Tibial artery (tissue), 4 donors: Measurements from ENCODE around the gene WNK1.
"Not testable (repeated sequence)": the region's sequence is repeated elsewhere in the genome, so short reads cannot be mapped to it uniquely, and the experiment has no call there.

Experiments
- DNase-seq, 2 donors: peaks; one replicate each; pipeline ENCODE4 v3.0.0-alpha.2; 2019
- H3K27ac ChIP-seq, 2 donors: fragments of 200-600 bp; sonication (generic) in 1 of 2; 1 replicate in 1 of 2; 2 replicates in 1 of 2; pipeline ENCODE4 v1.5.1; 2018 to 2019; ENCODE audit warnings: mild to moderate bottlenecking in 1 of 2
- H3K27me3 ChIP-seq, 2 donors: fragments of 200-600 bp; sonication (generic) in 1 of 2; one replicate each; pipeline versions ENCODE4 v1.5.1 to v1.6.0; 2016 to 2019
- H3K36me3 ChIP-seq, 3 donors: fragments of 200-600 bp; sonication (generic) in 2 of 3; one replicate each; pipeline ENCODE4 v1.5.1; 2016 to 2019; ENCODE audit warnings: mild to moderate bottlenecking in 2 of 3
- H3K4me1 ChIP-seq, 4 donors: fragments of 200-600 bp; sonication (generic) in 2 of 4; 1 replicate in 3 of 4; 2 replicates in 1 of 4; pipeline ENCODE4 v1.5.1; 2016 to 2019
- H3K4me3 ChIP-seq, 2 donors: fragments of 200-600 bp; sonication (generic) in 1 of 2; 1 replicate in 1 of 2; 2 replicates in 1 of 2; pipeline ENCODE4 v1.5.1; 2018 to 2019; ENCODE audit warnings: mild to moderate bottlenecking in 2 of 2
- H3K9me3 ChIP-seq, 3 donors: fragments of 200-600 bp; sonication (generic) in 1 of 3; one replicate each; pipeline ENCODE4 v1.5.1; 2016 to 2019
- intact Hi-C: fragments of 100-400 bp; cut with DNase I; formaldehyde crosslinking; loops from one replicate; pipeline ENCODE4 v1.15.0; 2023; ENCODE audit warnings: low total_unique reads
- TF ChIP-seq, protein P1 (sequence below), 2 experiments: fragments of 200-600 bp in 1 of 2; fragments of 450-650 bp in 1 of 2; IDR thresholded peaks; one replicate each; pipeline ENCODE4 v1.5.1; 2017 to 2019; ENCODE audit warnings: antibody characterized with exemption in 2 of 2, mild to moderate bottlenecking in 1 of 2, moderate library complexity in 1 of 2

Gene WNK1

DNA sequence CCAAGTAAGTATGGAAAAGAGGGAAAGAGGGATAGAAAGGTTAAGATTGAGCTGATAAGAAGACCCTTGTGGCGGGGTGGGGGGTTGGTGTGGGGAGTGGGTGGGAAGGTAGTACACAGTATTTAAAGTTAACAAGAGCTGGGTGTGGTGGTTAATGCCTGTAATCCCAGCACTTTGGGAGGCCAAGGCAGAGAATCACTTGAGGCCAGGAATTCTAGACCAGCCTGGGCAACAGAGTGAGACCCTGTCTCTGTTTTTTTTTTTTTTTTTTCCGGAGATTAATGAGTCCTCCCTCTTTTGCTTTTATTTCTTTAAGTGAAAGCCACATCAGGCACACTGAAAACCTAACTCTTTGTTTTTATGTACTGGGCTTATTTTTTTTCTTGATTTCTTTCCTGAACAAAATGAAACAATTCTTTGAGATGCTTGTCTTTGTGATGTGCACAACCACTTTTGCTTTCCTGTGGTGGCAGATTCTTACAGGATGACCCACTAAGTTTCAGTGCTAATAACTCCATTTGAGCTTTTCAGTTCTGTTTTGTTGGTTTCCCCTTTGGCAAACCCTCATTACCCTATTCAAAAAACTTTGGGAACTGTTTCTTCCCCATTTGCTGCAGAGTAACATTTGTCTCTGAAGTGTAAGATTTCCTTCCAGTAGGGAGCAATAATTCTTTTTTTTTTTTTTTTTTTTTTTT lies 54.8 kb downstream of the WNK1 start:
- intact Hi-C loops, result no loop called here
- no peaks in the 10 kb centered on the region for H3K9me3 ChIP-seq
- H3K36me3 ChIP-seq, result no peaks in the 10 kb centered on the region
- H3K27ac ChIP-seq, result peak overlapping the region; percentile 33 to 36
- H3K4me3 ChIP-seq, result no peak overlapping the region
- no peaks in the 10 kb centered on the region for H3K27me3 ChIP-seq
- peaks cover 0 to 56% (median 20%) of the 10 kb centered on the region in 4 donors for H3K4me1 ChIP-seq
- TF ChIP-seq, protein P1, sequence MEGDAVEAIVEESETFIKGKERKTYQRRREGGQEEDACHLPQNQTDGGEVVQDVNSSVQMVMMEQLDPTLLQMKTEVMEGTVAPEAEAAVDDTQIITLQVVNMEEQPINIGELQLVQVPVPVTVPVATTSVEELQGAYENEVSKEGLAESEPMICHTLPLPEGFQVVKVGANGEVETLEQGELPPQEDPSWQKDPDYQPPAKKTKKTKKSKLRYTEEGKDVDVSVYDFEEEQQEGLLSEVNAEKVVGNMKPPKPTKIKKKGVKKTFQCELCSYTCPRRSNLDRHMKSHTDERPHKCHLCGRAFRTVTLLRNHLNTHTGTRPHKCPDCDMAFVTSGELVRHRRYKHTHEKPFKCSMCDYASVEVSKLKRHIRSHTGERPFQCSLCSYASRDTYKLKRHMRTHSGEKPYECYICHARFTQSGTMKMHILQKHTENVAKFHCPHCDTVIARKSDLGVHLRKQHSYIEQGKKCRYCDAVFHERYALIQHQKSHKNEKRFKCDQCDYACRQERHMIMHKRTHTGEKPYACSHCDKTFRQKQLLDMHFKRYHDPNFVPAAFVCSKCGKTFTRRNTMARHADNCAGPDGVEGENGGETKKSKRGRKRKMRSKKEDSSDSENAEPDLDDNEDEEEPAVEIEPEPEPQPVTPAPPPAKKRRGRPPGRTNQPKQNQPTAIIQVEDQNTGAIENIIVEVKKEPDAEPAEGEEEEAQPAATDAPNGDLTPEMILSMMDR (IDR thresholded peaks at IDR 0.05), result no peak
- DNase-seq, result no peak

DNA sequence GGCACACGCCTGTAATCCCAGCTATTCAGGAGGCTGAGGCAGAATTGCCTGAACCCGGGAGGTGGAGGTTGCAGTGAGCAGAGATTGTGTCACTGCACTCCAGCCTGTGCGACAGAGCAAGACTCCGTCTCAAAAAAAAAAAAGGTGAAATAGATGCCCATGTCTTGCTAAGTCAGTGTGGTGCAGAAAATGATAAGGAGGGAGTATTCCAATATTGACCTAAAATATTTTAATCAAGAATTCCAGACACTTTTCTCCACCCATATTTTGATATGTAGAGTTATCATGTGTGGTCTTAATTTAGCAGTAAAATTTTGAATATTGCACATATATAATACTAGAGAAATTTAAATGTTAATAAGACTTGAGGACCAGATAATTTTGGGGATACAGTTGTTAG lies 57.7 kb downstream of the WNK1 start:
- TF ChIP-seq, protein P1 (IDR thresholded peaks at IDR 0.05), result no peak
- no peak for DNase-seq
- Histone ChIP-seq H3K4me3 (no peak overlapping the region), H3K36me3 (no peaks in the 10 kb centered on the region), H3K27me3 (no peaks in the 10 kb centered on the region), H3K9me3 (no peaks in the 10 kb centered on the region), H3K4me1 (peaks cover 0 to 51% (median 19%) of the 10 kb centered on the region in 4 donors), H3K27ac (no peak overlapping the region)
- intact Hi-C loops, result loop anchor here (5.0 to 10.0 kb wide), 2 partner anchors 55 to 233 kb away; partner anchors contain the start of gene WNK1

- DNase-seq, result no peak
- Histone ChIP-seq H3K36me3 (no peaks in the 10 kb centered on the region), H3K27me3 (no peaks in the 10 kb centered on the region), H3K4me3 (no peak overlapping the region), H3K4me1 (peaks cover 0 to 43% (median 17%) of the 10 kb centered on the region in 4 donors), H3K9me3 (no peaks in the 10 kb centered on the region), H3K27ac (no peak overlapping the region)
- intact Hi-C loops, result loop anchor here (5.0 to 10.0 kb wide), 2 partner anchors 56 to 234 kb away; partner anchors contain the start of gene WNK1
- TF ChIP-seq, protein P1 (IDR thresholded peaks at IDR 0.05), result no peak
Observed at GRCh38 chr12:810671-811415, 58.5 kb downstream of the WNK1 start.

GRCh38 chr12:812950-813349 lies 60.6 kb downstream of the WNK1 start:
- TF ChIP-seq, protein P1 (IDR thresholded peaks at IDR 0.05), result no peak
- peak overlapping the region in 1 of 2 donors; percentile 13 for H3K27ac ChIP-seq
- no peaks in the 10 kb centered on the region for H3K27me3 ChIP-seq
- DNase-seq, result no peak
- no peak overlapping the region for H3K4me3 ChIP-seq
- intact Hi-C loops, result loop anchor here (5.0 to 10.0 kb wide), 2 partner anchors 58 to 236 kb away; partner anchors contain the start of gene WNK1
- no peaks in the 10 kb centered on the region for H3K9me3 ChIP-seq
- peaks cover 0 to 36% (median 15%) of the 10 kb centered on the region in 4 donors for H3K4me1 ChIP-seq
- H3K36me3 ChIP-seq, result no peaks in the 10 kb centered on the region

DNA sequence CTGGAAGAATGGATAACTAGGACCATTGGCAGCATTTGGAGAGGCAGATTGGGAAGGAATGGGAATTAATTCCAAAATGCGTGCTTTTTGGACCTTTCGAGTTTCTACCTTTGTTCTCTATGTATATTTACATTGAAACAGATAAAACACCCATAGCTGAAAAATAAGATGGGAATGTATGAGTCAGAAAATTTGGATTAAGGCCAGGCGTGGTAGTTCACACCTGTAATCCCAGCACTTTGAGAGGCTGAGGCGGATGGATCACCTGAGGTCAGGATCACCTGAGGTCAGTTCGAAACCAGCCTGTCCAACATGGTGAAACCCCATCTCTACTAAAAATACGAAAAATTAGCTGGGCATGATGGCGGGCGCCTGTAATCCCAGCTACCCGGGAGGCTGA lies 65.1 kb downstream of the WNK1 start:
- intact Hi-C loops, result loop anchor here (5.0 to 10.0 kb wide), 2 partner anchors 63 to 275 kb away; partner anchors contain the start of gene WNK1
- H3K4me3 ChIP-seq, result not testable (repeated sequence)

More for the DNA sequence above, 65.1 kb downstream of the WNK1 start:
- H3K36me3 ChIP-seq, H3K9me3 ChIP-seq, DNase-seq, H3K27me3 ChIP-seq: not testable (repeated sequence)
- peak overlapping the region; percentile 21 to 53 for H3K27ac ChIP-seq
- H3K4me1 ChIP-seq, result peaks cover 0 to 36% (median 16%) of the 10 kb centered on the region in 4 donors
